Measurements from ENCODE around the gene LRRC3B.
"Not testable (repeated sequence)": the region's sequence is repeated elsewhere in the genome, so short reads cannot be mapped to it uniquely, and the experiment has no call there.

DNA sequence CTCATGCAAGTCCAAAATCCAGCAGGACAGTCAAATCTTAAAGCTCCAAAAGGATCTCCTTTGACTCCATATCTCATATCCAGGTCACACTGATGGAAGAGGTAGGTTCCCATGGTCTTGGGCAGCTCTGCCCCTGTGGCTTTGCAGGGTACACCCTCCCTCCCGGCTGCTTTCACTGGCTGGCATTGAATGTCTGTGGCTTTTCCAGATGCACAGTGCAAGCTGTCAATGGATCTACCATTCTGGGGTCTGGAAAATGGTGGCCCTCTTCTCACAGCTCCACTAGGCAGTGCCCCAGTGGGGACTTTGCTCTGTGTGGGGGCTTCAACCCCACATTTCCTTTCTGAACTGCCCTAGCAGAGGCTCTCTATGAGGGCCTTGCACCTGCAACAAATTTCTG, 19.3 kb upstream of the LRRC3B start:
- not testable (repeated sequence) for TF ChIP-seq POLR2A, CTCF, POLR2AphosphoS5, EP300 (IDR thresholded peaks at IDR 0.05)
